ENCODE measurements around the gene TUFT1. TPM values are rescaled to one million over a fixed set of nuclear protein-coding genes. Genes with fewer than 3 reads are reported as not detected.

Gene TUFT1
- total and polyA plus RNA-seq, 2 of the 4 experiments (the other 2 are of a cell fraction) = 21.2 to 30.3 TPM

GRCh38 chr1:151541752-151542151 is 1.6 kb downstream of the TUFT1 start:
- H3K4me3 ChIP-seq (ENCODE audit: insufficient read depth, low read depth, low read length) = peak overlapping the region; percentile 1; the same call in 1 of the 2 replicates
- H3K27ac ChIP-seq (ENCODE audit: insufficient read depth, low read length) = no peak overlapping the region
- no peak overlapping the region for H2BK20ac ChIP-seq (ENCODE audit: low read depth, low read length)
- in situ Hi-C loops (cut with MboI; ENCODE audit: low sequenced_read_pairs) = loop anchor here (10.0 kb wide), 1 partner anchor 453 kb away; the partner anchor contains the start of gene S100A10
- POLR2A ChIA-PET (ENCODE audit: unreplicated experiment) = interaction anchor here (0.6 kb wide), 2 partner anchors 17 to 522 kb away, joined by 4 to 5 read pairs; no protein-coding TSS in a partner anchor
- H3K79me1 ChIP-seq (ENCODE audit: low read depth in 1 of 2, low read length in 2 of 2) = peaks cover 11 to 58% of the 10 kb centered on the region in 2 experiments; a peak in 3 of 4 replicates
- 0 out of 3 replicates have a peak overlapping the region, but pooled peaks have one; percentile 3 for H2BK15ac ChIP-seq (ENCODE audit: low read depth, low read length)
- peaks cover 22% of the 10 kb centered on the region for H3K4me1 ChIP-seq (ENCODE audit: control insufficient read depth, insufficient read depth, low read length)
- BruUV-seq (replicated peaks) = no TSS peak
- CTCF ChIA-PET = interaction anchor here (1.0 kb wide), 1 partner anchor 151 kb away, joined by 3 read pairs; no protein-coding TSS in a partner anchor
- intact Hi-C loops (cut with micrococcal nuclease) = loop anchor here (2.0 to 10.0 kb wide), 3 partner anchors 83 to 293 kb away; partner anchors contain the start of genes C2CD4D, PI4KB, POGZ and RORC
- no peak overlapping the region for H2AFZ ChIP-seq (replicated peaks; ENCODE audit: low read length, poor library complexity)
- H3K4ac ChIP-seq (ENCODE audit: low read depth, low read length) = peak overlapping the region; percentile 14
- H2AK9ac ChIP-seq (replicated peaks; ENCODE audit: low read depth, low read length, poor library complexity) = peak overlapping the region; percentile 68
- TF ChIP-seq MXI1 (IDR thresholded peaks at IDR 0.05; ENCODE audit: borderline replicate concordance, low read depth, low read length) (no peak), RCOR1 (IDR thresholded peaks at IDR 0.05; ENCODE audit: insufficient replicate concordance, low read length) (no peak), MAZ (IDR thresholded peaks at IDR 0.05; ENCODE audit: borderline replicate concordance, low read depth, low read length) (no peak), NFE2L2 (IDR thresholded peaks at IDR 0.05; ENCODE audit: low read depth, low read length) (no peak), BHLHE40 (IDR thresholded peaks at IDR 0.05; ENCODE audit: low read depth, low read length) (no peak), CTCF (conservative IDR thresholded peaks at IDR 0.05; ENCODE audit: low read depth, low read length) (no peak), RAD21 (IDR thresholded peaks at IDR 0.05; ENCODE audit: low read length) (no peak), POLR2A (IDR thresholded peaks at IDR 0.05; ENCODE audit: low read depth, low read length) (no peak), CEBPB (IDR thresholded peaks at IDR 0.05; ENCODE audit: low read depth, low read length) (no peak), MAFK (IDR thresholded peaks at IDR 0.05; ENCODE audit: low read depth, low read length) (no peak), RFX5 (IDR thresholded peaks at IDR 0.05; ENCODE audit: low read depth, low read length) (no peak), USF2 (IDR thresholded peaks at IDR 0.05; ENCODE audit: low read depth, low read length) (no peak), ELK1 (IDR thresholded peaks at IDR 0.05; ENCODE audit: borderline replicate concordance, low read depth, low read length) (no peak), CHD1 (IDR thresholded peaks at IDR 0.05; ENCODE audit: low read depth, low read length) (no peak)
- no peaks in the 10 kb centered on the region; the same call in 1 of the 2 replicates for H3K36me3 ChIP-seq (ENCODE audit: control insufficient read depth, insufficient read depth, low read length)
- H2AK5ac ChIP-seq (ENCODE audit: low read depth, low read length) = peak overlapping the region; percentile 49
- DNase-seq (no peak), ATAC-seq (ENCODE audit: low read depth) (no peak)
- peaks cover 16% of the 10 kb centered on the region for H4K20me1 ChIP-seq (ENCODE audit: insufficient read depth, low read length)
- peak overlapping the region; percentile 83 for H3K4me2 ChIP-seq (ENCODE audit: low read depth, low read length)
- WGBS, 2 experiments (ENCODE audit: extremely low coverage in 2 of 2, insufficient read length in 1 of 2) = 100% methylated on average over 1 of the region's 5 CpGs; no CpG with 5 or more reads in 1 of the 2 experiments
- no peak overlapping the region for H4K5ac ChIP-seq (ENCODE audit: low read depth, low read length)
- dilution Hi-C loops (cut with HindIII; ENCODE audit: low sequenced_read_pairs, unreplicated experiment) = no loop called here
- H3K23ac ChIP-seq (ENCODE audit: low read depth, low read length) = peak overlapping the region; percentile 23
- no peak overlapping the region; the same call in 1 of the 2 replicates for H3K14ac ChIP-seq (replicated peaks; ENCODE audit: low read depth, low read length)
- H3K27me3 ChIP-seq (ENCODE audit: control insufficient read depth, insufficient read depth, low read length) = no peaks in the 10 kb centered on the region
- H3K9ac ChIP-seq (ENCODE audit: low read depth, low read length) = no peak overlapping the region
- H3K9me3 ChIP-seq (ENCODE audit: control insufficient read depth, insufficient read depth, low read length) = no peaks in the 10 kb centered on the region
- no peak overlapping the region for H2BK120ac ChIP-seq (ENCODE audit: low read depth, low read length)
- H2BK5ac ChIP-seq (ENCODE audit: low read depth, low read length, poor library complexity, severe bottlenecking) = no peak overlapping the region
- no peak overlapping the region; a peak in 1 of 4 replicates for H4K8ac ChIP-seq (ENCODE audit: low read depth in 2 of 2, low read length in 2 of 2)
- H3K56ac ChIP-seq (ENCODE audit: extremely low read depth, insufficient read depth, low read length) = no peak overlapping the region
- H4K91ac ChIP-seq (ENCODE audit: insufficient read depth, low read depth, low read length) = no peak overlapping the region
- H3K18ac ChIP-seq (ENCODE audit: low read depth, low read length) = no peak overlapping the region
- peaks cover 31% of the 10 kb centered on the region for H3K9me1 ChIP-seq (ENCODE audit: insufficient read depth, low read length)
